KMS-11 (cell line): ENCODE data around the gene CDS1.

Experiments used
- H2AFZ ChIP-seq: fragments of 200-600 bp; sonication (generic); 2 replicates; pipeline ENCODE4 v1.6.1; 2016; ENCODE audit warnings: antibody characterized with exemption, mixed run types, low read depth
- H3K27ac ChIP-seq: fragments of 200-600 bp; sonication (generic); 2 replicates; pipeline ENCODE4 v1.6.1; 2016; ENCODE audit warnings: mild to moderate bottlenecking, mixed run types
- H3K27me3 ChIP-seq: fragments of 200-600 bp; sonication (generic); 2 replicates; pipeline ENCODE4 v1.6.1; 2017; ENCODE audit warnings: mild to moderate bottlenecking, low read depth, mixed run types, moderate library complexity; ENCODE audit not compliant: insufficient read depth
- H3K36me3 ChIP-seq: fragments of 200-600 bp; sonication (generic); 2 replicates; pipeline ENCODE4 v1.6.1; 2017; ENCODE audit warnings: mild to moderate bottlenecking, mixed run types; ENCODE audit not compliant: insufficient read depth
- H3K4me1 ChIP-seq: fragments of 200-600 bp; sonication (generic); 2 replicates; pipeline ENCODE4 v1.6.1; 2016; ENCODE audit warnings: mild to moderate bottlenecking, low read depth, mixed run types; ENCODE audit not compliant: poor library complexity, severe bottlenecking
- H3K4me2 ChIP-seq: fragments of 200-600 bp; sonication (generic); 2 replicates; pipeline ENCODE4 v1.7.0; 2016; ENCODE audit warnings: mild to moderate bottlenecking, mixed run types
- H3K4me3 ChIP-seq: fragments of 200-600 bp; sonication (generic); IDR thresholded peaks from 2 replicates; pipeline ENCODE4 v1.6.1; 2017; ENCODE audit warnings: low read depth, low read length, mixed read lengths; ENCODE audit not compliant: insufficient read depth
- H3K79me2 ChIP-seq: fragments of 200-600 bp; sonication (generic); 2 replicates; pipeline ENCODE4 v1.6.1; 2016; ENCODE audit warnings: low read depth, mixed run types; ENCODE audit not compliant: insufficient read depth
- H3K9ac ChIP-seq: fragments of 200-600 bp; sonication (generic); 2 replicates; pipeline ENCODE4 v1.6.1; 2016; ENCODE audit warnings: mild to moderate bottlenecking, mixed run types
- H4K20me1 ChIP-seq: fragments of 200-600 bp; sonication (generic); 2 replicates; pipeline ENCODE4 v1.6.1; 2016; ENCODE audit warnings: mild to moderate bottlenecking, mixed run types; ENCODE audit not compliant: insufficient read depth
- TF ChIP-seq, protein P1 (sequence below): fragments of 200-600 bp; sonication (generic); conservative IDR thresholded peaks from 2 replicates; pipeline ENCODE4 v1.6.1; 2017; ENCODE audit warnings: low read depth, mild to moderate bottlenecking, antibody characterized with exemption, low read length, moderate library complexity, mixed read lengths

The CDS1 gene

GRCh38 chr4:84631573-84631972, 48.6 kb downstream of the CDS1 start:
- no peak overlapping the region for H3K27ac ChIP-seq
- no peak overlapping the region for H2AFZ ChIP-seq
- H3K4me2 ChIP-seq = no peak overlapping the region
- H3K4me1 ChIP-seq = no peaks in the 10 kb centered on the region
- no peaks in the 10 kb centered on the region for H3K36me3 ChIP-seq
- no peaks in the 10 kb centered on the region for H4K20me1 ChIP-seq
- H3K9ac ChIP-seq = no peak overlapping the region
- H3K27me3 ChIP-seq = no peaks in the 10 kb centered on the region
- H3K79me2 ChIP-seq = no peaks in the 10 kb centered on the region
- H3K4me3 ChIP-seq = no peak overlapping the region
- TF ChIP-seq, protein P1, sequence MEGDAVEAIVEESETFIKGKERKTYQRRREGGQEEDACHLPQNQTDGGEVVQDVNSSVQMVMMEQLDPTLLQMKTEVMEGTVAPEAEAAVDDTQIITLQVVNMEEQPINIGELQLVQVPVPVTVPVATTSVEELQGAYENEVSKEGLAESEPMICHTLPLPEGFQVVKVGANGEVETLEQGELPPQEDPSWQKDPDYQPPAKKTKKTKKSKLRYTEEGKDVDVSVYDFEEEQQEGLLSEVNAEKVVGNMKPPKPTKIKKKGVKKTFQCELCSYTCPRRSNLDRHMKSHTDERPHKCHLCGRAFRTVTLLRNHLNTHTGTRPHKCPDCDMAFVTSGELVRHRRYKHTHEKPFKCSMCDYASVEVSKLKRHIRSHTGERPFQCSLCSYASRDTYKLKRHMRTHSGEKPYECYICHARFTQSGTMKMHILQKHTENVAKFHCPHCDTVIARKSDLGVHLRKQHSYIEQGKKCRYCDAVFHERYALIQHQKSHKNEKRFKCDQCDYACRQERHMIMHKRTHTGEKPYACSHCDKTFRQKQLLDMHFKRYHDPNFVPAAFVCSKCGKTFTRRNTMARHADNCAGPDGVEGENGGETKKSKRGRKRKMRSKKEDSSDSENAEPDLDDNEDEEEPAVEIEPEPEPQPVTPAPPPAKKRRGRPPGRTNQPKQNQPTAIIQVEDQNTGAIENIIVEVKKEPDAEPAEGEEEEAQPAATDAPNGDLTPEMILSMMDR = no peak

DNA sequence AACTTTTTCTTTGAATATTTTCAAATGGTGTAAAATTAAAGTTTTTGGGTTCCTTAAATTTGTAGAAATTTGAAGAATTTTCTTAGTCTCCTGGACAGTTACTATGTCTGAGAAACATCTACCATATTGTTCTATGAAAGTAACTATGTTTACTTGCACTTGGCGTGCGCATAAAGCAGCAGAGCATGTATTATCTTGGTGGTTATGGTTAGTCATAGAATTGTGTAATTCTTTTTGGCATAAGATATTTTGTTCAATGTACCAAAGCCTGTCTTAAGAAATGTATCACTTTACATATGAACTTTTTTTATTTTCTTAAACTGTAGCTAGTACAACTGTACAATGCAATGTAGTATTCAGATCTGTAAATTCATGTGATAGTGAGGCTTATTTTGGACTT, 49.2 kb downstream of the CDS1 start:
- no peak overlapping the region for H3K27ac ChIP-seq

GRCh38 chr4:84634961-84635360, 52.0 kb downstream of the CDS1 start:
- H2AFZ ChIP-seq = no peak overlapping the region
- H3K36me3 ChIP-seq = no peaks in the 10 kb centered on the region
- peaks cover 12% of the 10 kb centered on the region for H3K4me1 ChIP-seq
- no peaks in the 10 kb centered on the region for H3K27me3 ChIP-seq
- no peaks in the 10 kb centered on the region for H4K20me1 ChIP-seq
- no peak overlapping the region for H3K4me3 ChIP-seq
- TF ChIP-seq, protein P1 = no peak
- H3K4me2 ChIP-seq = no peak overlapping the region
- H3K79me2 ChIP-seq = no peaks in the 10 kb centered on the region
- H3K9ac ChIP-seq = no peak overlapping the region
- H3K27ac ChIP-seq = no peak overlapping the region

More for the DNA sequence above, 49.2 kb downstream of the CDS1 start:
- no peaks in the 10 kb centered on the region for H3K4me1 ChIP-seq
- H3K36me3 ChIP-seq = no peaks in the 10 kb centered on the region
- TF ChIP-seq, protein P1 = no peak
- H3K4me2 ChIP-seq = no peak overlapping the region
- no peak overlapping the region for H3K4me3 ChIP-seq
- no peaks in the 10 kb centered on the region for H4K20me1 ChIP-seq
- H3K9ac ChIP-seq = no peak overlapping the region
- no peaks in the 10 kb centered on the region for H3K27me3 ChIP-seq
- H2AFZ ChIP-seq = no peak overlapping the region
- H3K79me2 ChIP-seq = no peaks in the 10 kb centered on the region

DNA sequence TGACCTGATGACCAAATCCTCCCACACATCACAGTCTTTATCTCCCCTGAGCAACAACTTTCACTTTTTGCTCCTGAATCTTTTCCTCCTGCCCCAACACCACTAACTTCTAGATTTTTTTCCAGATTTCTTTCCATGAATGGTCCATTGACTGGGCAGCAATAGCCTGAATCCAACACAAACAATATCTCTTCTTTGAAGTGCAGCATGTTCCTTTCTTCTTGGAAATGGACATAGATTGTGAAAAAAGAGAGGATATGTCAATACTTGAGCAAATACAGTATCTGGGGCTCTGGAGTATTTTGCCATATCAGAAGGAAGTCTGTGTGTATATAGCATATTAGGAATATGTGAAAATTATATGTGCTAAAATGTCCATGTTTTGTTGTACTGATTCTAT, 55.2 kb downstream of the CDS1 start:
- TF ChIP-seq, protein P1 = no peak
- H4K20me1 ChIP-seq = no peaks in the 10 kb centered on the region
- peaks cover 12% of the 10 kb centered on the region for H3K4me1 ChIP-seq
- no peak overlapping the region for H3K4me2 ChIP-seq
- H3K9ac ChIP-seq = no peak overlapping the region
- no peaks in the 10 kb centered on the region for H3K79me2 ChIP-seq
- H3K27me3 ChIP-seq = no peaks in the 10 kb centered on the region
- H2AFZ ChIP-seq = no peak overlapping the region
- H3K27ac ChIP-seq = no peak overlapping the region
- no peak overlapping the region for H3K4me3 ChIP-seq
- no peaks in the 10 kb centered on the region for H3K36me3 ChIP-seq
